GM18867 (cell line): ENCODE results near the gene PCDHB14.
"Not testable (repeated sequence)": the region's sequence is repeated elsewhere in the genome, so short reads cannot be mapped to it uniquely, and the experiment has no call there.

Experiments
- ATAC-seq: cut with Tn5 transposase; IDR thresholded peaks from one replicate; pipeline ENCODE4 v1.9.1; 2021; ENCODE audit warnings: mild to moderate bottlenecking, moderate library complexity; ENCODE audit not compliant: unreplicated experiment

PCDHB14 gene

DNA sequence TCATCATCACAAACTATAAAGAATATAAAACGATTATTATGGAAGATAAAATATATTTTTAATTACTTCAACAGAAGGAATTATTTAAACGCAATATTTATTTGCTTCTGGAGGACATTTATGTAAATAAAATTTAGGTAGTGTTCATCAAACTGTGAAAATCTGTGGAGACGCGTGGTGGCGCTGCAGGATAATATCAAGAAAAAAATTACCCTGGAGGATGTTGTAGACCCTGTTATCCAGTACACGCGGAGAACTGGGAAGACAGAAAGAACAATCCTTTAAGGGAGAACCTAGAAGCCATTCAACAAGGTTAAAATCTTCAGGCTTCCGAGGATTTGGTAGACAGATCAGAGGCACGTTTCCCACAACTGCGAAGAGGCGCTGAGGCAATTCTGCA is 14.7 kb upstream of the PCDHB14 start, which contains the start of gene PCDHB12:
TSS of gene PCDHB12 (plus strand) at position 242 of the 400 bp plus-strand sequence. CDS start 189 bp downstream, outside the sequence.
- ATAC-seq, result no peak

- ATAC-seq, result not testable (repeated sequence)
These were observed 12.9 kb upstream of the PCDHB14 start for GRCh38 chr5:141210281-141210680.

DNA sequence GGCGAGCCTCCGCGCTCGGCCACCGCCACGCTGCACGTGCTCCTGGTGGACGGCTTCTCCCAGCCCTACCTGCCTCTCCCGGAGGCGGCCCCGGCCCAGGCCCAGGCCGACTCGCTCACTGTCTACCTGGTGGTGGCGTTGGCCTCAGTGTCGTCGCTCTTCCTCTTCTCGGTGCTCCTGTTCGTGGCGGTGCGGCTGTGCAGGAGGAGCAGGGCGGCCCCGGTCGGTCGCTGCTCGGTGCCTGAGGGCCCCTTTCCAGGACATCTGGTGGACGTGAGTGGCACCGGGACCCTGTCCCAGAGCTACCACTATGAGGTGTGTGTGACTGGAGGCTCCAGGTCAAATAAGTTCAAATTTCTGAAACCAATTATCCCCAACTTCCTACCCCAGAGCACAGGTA is 12.3 kb upstream of the PCDHB14 start:
- ATAC-seq, result not testable (repeated sequence)

DNA sequence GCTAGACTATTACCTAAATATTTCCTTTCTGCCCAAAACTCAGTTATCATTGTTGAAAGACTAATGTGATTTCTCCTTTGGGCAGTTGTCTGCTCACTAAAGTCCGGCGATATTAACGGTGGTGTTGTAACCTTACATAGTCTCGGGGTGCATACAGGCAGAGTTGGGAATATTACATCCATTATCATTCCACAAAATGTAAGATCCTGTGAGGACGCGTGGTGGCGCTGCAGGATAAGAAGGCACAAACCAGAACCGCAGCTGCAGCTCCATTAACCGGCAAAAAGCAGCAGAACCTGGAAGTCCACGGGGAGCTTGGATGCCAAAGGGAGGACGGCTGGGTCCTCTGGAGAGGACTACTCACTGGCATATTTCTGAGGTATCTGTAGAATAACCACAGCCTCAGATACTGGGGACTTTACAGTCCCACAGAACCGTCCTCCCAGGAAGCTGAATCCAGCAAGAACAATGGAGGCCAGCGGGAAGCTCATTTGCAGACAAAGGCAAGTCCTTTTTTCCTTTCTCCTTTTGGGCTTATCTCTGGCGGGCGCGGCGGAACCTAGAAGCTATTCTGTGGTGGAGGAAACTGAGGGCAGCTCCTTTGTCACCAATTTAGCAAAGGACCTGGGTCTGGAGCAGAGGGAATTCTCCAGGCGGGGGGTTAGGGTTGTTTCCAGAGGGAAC is 9.3 kb upstream of the PCDHB14 start, which contains the start of gene PCDHB13:
TSS of gene PCDHB13 (plus strand) at position 264 of the 684 bp plus-strand sequence. CDS start at position 469, 205 bp downstream.
- not testable (repeated sequence) for ATAC-seq

- not testable (repeated sequence) for ATAC-seq
These were observed 8.6 kb upstream of the PCDHB14 start for GRCh38 chr5:141214583-141214982.

- ATAC-seq, result not testable (repeated sequence)
These were observed 7.6 kb upstream of the PCDHB14 start for GRCh38 chr5:141215504-141215903.

DNA sequence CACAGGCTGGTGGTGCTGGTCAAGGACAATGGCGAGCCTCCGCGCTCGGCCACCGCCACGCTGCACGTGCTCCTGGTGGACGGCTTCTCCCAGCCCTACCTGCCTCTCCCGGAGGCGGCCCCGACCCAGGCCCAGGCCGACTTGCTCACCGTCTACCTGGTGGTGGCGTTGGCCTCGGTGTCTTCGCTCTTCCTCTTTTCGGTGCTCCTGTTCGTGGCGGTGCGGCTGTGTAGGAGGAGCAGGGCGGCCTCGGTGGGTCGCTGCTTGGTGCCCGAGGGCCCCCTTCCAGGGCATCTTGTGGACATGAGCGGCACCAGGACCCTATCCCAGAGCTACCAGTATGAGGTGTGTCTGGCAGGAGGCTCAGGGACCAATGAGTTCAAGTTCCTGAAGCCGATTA is 7.1 kb upstream of the PCDHB14 start:
- ATAC-seq, result not testable (repeated sequence)

- ATAC-seq, result not testable (repeated sequence)
These were observed 1.7 kb downstream of the PCDHB14 start for GRCh38 chr5:141224844-141225243.

- not testable (repeated sequence) for ATAC-seq
These were observed 2.3 kb downstream of the PCDHB14 start for GRCh38 chr5:141225421-141225820.

- ATAC-seq, result no peak
These were observed 11.0 kb downstream of the PCDHB14 start for GRCh38 chr5:141234109-141234667.

DNA sequence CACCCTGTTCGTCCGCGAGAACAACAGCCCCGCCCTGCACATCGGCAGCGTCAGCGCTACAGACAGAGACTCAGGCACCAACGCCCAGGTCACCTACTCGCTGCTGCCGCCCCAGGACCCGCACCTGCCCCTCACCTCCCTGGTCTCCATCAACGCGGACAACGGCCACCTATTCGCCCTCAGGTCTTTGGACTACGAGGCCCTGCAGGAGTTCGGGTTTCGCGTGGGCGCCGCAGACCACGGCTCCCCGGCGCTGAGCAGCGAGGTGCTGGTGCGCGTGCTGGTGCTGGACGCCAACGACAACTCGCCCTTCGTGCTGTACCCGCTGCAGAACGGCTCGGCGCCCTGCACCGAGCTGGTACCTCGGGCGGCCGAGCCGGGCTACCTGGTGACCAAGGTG is 12.8 kb downstream of the PCDHB14 start:
- not testable (repeated sequence) for ATAC-seq

DNA sequence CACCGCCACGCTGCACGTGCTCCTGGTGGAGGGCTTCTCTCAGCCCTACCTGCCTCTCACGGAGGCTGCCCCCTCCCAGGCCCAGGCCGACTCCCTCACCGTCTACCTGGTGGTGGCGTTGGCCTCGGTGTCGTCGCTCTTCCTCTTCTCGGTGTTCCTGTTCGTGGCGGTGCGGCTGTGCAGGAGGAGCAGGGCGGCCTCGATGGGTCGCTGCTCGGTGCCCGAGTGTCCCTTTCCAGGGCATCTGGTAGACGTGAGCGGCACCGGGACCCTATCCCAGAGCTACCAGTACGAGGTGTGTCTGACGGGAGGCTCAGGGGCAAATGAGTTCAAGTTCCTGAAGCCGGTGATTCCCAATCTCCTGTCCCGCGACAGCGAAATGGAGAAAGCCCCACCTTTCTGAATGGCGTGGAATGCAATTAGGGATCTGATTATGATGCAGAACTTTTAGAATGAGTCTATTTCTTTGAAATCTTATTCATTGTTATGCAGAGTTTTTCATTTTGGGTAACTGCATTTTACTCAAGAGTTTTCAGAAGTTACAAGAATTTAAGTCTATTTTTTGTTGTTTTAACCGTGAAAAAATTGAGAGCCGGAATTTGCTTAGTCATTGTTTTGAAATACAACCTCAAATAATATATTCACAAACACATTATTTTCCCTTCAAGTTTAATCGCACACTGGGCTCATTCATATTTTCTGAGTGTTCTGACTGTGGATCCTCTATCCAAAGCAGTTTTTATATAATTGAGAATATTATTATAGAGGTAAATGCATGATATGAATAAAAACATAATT is 13.6 kb downstream of the PCDHB14 start:
- no peak for ATAC-seq

DNA sequence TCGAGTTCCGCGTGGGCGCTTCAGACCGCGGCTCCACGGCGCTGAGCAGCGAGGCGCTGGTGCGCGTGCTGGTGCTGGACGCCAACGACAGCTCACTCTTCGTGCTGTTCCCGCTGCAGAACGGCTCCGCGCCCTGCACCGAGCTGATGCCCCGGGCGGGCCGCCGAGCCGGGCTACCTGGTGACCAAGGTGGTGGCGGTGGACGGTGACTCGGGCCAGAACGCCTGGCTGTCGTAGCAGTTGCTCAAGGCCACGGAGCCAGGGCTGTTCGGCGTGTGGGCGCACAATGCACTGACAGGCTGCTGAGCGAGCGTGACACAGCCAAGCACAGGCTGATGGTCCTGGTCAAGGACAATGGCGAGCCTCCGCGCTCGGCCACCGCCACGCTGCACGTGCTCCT is 18.4 kb downstream of the PCDHB14 start:
- ATAC-seq, result no peak

- no peak for ATAC-seq
These were observed 22.1 kb downstream of the PCDHB14 start, which contains the start of gene PCDHB15 for GRCh38 chr5:141245250-141245717. PCDHB15 (plus strand) TSS chr5:141245395; CDS start chr5:141245579, 184 bp downstream.

- not testable (repeated sequence) for ATAC-seq
These were observed 23.8 kb downstream of the PCDHB14 start for GRCh38 chr5:141246971-141247370.

GRCh38 chr5:141247434-141247833 is 24.3 kb downstream of the PCDHB14 start:
- ATAC-seq, result not testable (repeated sequence)

DNA sequence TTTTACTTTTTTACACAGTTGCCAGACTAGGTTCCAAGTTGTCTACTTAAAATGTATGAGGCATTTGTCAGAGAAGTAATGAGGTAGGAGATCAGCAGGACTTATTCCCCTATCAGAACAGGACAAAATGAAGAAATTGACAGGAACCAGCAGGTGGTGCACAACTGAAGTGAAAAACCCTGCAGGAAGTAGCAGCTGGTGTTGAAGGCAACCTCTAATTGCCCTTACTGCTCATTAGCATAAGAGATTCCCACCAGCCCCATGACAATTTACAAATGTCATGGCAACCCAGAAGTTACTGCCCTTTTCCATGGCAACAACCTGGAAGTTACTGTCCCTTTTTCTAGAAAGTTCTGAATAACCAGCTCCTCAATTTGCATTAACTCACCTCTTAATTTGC is 27.4 kb downstream of the PCDHB14 start:
- no peak for ATAC-seq

- no peak for ATAC-seq
These were observed 35.3 kb downstream of the PCDHB14 start for GRCh38 chr5:141258464-141258863.

GRCh38 chr5:141258948-141259347 is 35.8 kb downstream of the PCDHB14 start:
- no peak for ATAC-seq

- no peak for ATAC-seq
These were observed 37.5 kb downstream of the PCDHB14 start for GRCh38 chr5:141260458-141261237.

DNA sequence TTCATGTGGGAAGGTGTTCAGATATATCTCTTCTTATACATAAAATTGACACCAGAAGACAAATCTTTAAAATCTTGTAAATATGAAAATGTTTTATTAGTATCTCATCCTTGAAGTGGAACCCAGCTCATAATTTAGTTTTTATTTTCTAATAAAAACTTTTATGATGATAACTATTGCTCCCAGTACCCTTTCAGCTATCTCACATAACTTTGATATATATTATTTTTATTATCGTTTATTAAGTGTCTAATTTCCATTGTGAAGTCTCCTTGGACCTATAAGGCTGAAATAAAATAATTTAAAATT is 38.0 kb downstream of the PCDHB14 start:
- ATAC-seq, result no peak
